ENCODE data around the gene ZNF83.
"Not testable (repeated sequence)": the region's sequence is repeated elsewhere in the genome, so short reads cannot be mapped to it uniquely, and the experiment has no call there.

ZNF83 gene

DNA sequence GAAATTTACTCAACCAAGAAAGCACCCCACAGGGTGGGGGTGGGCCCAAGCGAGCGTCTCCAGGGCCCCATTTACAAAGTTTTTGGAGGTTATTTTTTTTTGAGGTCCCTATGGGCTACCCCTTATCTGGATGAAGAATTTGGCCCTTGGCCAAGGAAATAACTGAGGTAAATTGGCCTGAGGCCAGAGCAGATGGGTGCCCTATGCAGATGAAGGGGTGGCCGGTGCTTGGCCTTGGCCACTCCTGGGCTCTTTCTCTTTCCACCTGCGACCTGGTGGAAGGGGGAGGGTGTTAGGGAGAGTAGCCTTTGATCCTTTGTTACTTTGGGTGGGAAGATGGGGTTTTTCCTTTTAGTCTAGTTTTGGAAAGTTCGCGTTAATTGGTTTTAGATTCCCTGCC is 52.6 kb downstream of the ZNF83 start:
- no peak for DNase-seq (ENCODE audit: low read depth in 1 of 2, low spot score in 1 of 2)
- TF ChIP-seq SPI1 (IDR thresholded peaks at IDR 0.05; ENCODE audit: borderline replicate concordance, low read depth) (no peak), GABPA (IDR thresholded peaks at IDR 0.05; ENCODE audit: low read depth) (no peak), POLR2AphosphoS5 (IDR thresholded peaks at IDR 0.05; ENCODE audit: low read depth) (no peak)
- TF ChIP-seq, protein P1, sequence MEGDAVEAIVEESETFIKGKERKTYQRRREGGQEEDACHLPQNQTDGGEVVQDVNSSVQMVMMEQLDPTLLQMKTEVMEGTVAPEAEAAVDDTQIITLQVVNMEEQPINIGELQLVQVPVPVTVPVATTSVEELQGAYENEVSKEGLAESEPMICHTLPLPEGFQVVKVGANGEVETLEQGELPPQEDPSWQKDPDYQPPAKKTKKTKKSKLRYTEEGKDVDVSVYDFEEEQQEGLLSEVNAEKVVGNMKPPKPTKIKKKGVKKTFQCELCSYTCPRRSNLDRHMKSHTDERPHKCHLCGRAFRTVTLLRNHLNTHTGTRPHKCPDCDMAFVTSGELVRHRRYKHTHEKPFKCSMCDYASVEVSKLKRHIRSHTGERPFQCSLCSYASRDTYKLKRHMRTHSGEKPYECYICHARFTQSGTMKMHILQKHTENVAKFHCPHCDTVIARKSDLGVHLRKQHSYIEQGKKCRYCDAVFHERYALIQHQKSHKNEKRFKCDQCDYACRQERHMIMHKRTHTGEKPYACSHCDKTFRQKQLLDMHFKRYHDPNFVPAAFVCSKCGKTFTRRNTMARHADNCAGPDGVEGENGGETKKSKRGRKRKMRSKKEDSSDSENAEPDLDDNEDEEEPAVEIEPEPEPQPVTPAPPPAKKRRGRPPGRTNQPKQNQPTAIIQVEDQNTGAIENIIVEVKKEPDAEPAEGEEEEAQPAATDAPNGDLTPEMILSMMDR (IDR thresholded peaks at IDR 0.05; ENCODE audit: insufficient read depth, low read length): no peak
- TF ChIP-seq, protein P2, sequence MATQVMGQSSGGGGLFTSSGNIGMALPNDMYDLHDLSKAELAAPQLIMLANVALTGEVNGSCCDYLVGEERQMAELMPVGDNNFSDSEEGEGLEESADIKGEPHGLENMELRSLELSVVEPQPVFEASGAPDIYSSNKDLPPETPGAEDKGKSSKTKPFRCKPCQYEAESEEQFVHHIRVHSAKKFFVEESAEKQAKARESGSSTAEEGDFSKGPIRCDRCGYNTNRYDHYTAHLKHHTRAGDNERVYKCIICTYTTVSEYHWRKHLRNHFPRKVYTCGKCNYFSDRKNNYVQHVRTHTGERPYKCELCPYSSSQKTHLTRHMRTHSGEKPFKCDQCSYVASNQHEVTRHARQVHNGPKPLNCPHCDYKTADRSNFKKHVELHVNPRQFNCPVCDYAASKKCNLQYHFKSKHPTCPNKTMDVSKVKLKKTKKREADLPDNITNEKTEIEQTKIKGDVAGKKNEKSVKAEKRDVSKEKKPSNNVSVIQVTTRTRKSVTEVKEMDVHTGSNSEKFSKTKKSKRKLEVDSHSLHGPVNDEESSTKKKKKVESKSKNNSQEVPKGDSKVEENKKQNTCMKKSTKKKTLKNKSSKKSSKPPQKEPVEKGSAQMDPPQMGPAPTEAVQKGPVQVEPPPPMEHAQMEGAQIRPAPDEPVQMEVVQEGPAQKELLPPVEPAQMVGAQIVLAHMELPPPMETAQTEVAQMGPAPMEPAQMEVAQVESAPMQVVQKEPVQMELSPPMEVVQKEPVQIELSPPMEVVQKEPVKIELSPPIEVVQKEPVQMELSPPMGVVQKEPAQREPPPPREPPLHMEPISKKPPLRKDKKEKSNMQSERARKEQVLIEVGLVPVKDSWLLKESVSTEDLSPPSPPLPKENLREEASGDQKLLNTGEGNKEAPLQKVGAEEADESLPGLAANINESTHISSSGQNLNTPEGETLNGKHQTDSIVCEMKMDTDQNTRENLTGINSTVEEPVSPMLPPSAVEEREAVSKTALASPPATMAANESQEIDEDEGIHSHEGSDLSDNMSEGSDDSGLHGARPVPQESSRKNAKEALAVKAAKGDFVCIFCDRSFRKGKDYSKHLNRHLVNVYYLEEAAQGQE (IDR thresholded peaks at IDR 0.05; ENCODE audit: insufficient replicate concordance, low read depth): no peak

GRCh38 chr19:52584736-52585440 is 53.3 kb downstream of the ZNF83 start:
- no peak overlapping the region for H3K4me3 ChIP-seq (replicated peaks; ENCODE audit: insufficient read depth, low read length)
- DNase-seq (ENCODE audit: low read depth in 1 of 2, low spot score in 1 of 2): no peak
- H3K27me3 ChIP-seq (ENCODE audit: insufficient read depth, poor library complexity, severe bottlenecking): no peaks in the 10 kb centered on the region
- TF ChIP-seq, protein P2 (IDR thresholded peaks at IDR 0.05; ENCODE audit: insufficient replicate concordance, low read depth): no peak
- TF ChIP-seq POLR2AphosphoS5 (IDR thresholded peaks at IDR 0.05; ENCODE audit: low read depth): no peak
- no peak overlapping the region for H3K27ac ChIP-seq (replicated peaks)

More for the DNA sequence above, 52.6 kb downstream of the ZNF83 start:
- Histone ChIP-seq H3K4me3 (replicated peaks; ENCODE audit: insufficient read depth, low read length) (no peak overlapping the region), H3K27me3 (ENCODE audit: insufficient read depth, poor library complexity, severe bottlenecking) (no peaks in the 10 kb centered on the region), H3K27ac (replicated peaks) (no peak overlapping the region)

DNA sequence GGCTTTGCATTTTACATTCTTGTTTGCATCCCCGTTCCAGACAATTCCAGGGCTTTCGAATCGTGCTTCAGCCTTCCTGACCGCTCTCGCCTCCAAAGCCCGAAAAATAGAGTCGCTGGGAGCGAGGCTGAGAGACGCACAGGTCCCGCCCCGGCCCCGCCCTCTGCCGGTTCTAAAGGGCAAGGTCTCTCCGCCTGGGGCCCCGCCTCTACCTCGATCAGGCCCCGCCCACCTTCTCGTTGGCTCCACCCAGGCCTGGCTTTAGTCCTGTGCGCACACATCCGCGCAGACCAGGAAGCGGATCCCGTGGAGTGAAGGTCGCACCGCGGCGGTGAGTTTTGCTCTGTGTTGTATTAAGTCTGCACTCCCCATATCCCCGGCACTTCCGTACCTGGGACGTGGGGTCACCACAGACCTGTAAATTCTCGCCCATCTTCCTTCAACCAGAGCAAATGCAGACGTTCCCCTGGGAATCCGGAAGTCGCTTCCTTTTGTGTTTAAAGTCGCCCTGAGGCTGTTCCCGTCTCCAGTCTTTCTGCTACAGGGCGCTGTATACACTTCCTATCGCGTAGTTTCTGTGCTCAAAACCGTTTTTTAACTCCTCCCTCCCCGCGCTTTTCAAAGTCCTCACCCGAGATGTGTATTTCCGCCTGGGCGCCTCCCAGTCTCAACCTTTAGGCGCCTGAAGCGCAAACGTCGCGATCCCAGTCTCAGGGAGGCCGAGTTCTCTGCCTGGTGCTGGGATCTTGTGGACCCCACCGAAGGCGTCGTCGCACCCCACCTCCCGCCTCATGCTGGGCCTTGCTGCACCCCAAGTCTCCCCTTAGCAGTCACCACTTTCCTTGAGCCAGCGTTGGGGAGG is 67.9 kb downstream of the ZNF83 start, which contains the start of gene ZNF701:
Gene ZNF701 (plus strand): TSS at position 288 of the 862 bp plus-strand sequence. CDS start 3,861 bp downstream, outside the sequence.
- TF ChIP-seq GABPA (IDR thresholded peaks at IDR 0.05; ENCODE audit: low read depth): no peak
- peak; percentile 91 for TF ChIP-seq POLR2AphosphoS5 (IDR thresholded peaks at IDR 0.05; ENCODE audit: low read depth)
- TF ChIP-seq, protein P1 (IDR thresholded peaks at IDR 0.05; ENCODE audit: insufficient read depth, low read length): no peak
- TF ChIP-seq, protein P2 (IDR thresholded peaks at IDR 0.05; ENCODE audit: insufficient replicate concordance, low read depth): no peak
- TF ChIP-seq SPI1 (IDR thresholded peaks at IDR 0.05; ENCODE audit: borderline replicate concordance, low read depth): peak; percentile 56; the same call in 1 of the 2 replicates
- DNase-seq (ENCODE audit: low read depth in 1 of 2, low spot score in 1 of 2): peak; percentile 86 to 94
- Histone ChIP-seq H3K27ac (replicated peaks) (peak within 1 kb of the TSS; percentile 86), H3K4me3 (replicated peaks; ENCODE audit: insufficient read depth, low read length) (peak within 1 kb of the TSS; percentile 55), H3K27me3 (ENCODE audit: insufficient read depth, poor library complexity, severe bottlenecking) (no peaks in the 10 kb centered on the region)

DNA sequence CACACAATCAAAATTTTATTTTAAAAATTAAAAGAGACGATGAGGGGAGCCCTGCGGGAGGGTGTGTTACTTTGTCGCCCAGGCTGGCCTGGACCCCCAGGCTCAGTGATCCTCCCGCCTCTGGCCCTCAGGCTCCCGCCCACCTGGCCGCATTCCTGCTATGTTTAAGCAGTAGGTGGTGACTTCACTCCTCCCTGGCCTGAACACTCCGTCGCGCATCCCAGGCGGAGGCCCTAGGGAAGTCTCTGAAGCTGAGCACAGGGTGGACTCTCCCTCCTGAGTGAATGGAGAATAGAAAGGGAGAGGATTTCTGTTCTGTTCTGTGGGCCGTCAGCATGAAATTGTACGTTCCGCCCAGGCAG is 68.5 kb downstream of the ZNF83 start:
- not testable (repeated sequence) for H3K27ac ChIP-seq (replicated peaks); DNase-seq (ENCODE audit: low read depth in 1 of 2, low spot score in 1 of 2); H3K27me3 ChIP-seq (ENCODE audit: insufficient read depth, poor library complexity, severe bottlenecking)
- peak overlapping the region; percentile 55 for H3K4me3 ChIP-seq (replicated peaks; ENCODE audit: insufficient read depth, low read length)
